BLaER1 treated with 17β-estradiol and CSF1 and Interleukin-3, amounts not matched to agents 10 nM and 100 nM (cell line): ENCODE results near the gene SPATA25.

Source experiments
- H3K27ac ChIP-seq, 11 experiments: shearing (Covaris generic); formaldehyde crosslinking; 2 replicates each; pipeline ENCODE4 v1.8.1; 2022
- H3K27me3 ChIP-seq, 11 experiments: shearing (Covaris generic); formaldehyde crosslinking; 2 replicates each; pipeline ENCODE4 v1.8.1; 2022
- H3K36me3 ChIP-seq, 11 experiments: shearing (Covaris generic); formaldehyde crosslinking; 2 replicates each; pipeline ENCODE4 v1.8.1; 2022
- H3K4me1 ChIP-seq, 10 experiments: shearing (Covaris generic); formaldehyde crosslinking; 2 replicates each; pipeline ENCODE4 v1.8.1; 2022
- H3K4me2 ChIP-seq, 11 experiments: shearing (Covaris generic); formaldehyde crosslinking; 2 replicates each; pipeline ENCODE4 v1.8.1; 2022
- H3K4me3 ChIP-seq, 10 experiments: shearing (Covaris generic); formaldehyde crosslinking; 2 replicates each; pipeline ENCODE4 v1.8.1; 2022
- H3K9ac ChIP-seq, 11 experiments: shearing (Covaris generic); formaldehyde crosslinking; 2 replicates each; pipeline ENCODE4 v1.8.1; 2022
- H3K9me3 ChIP-seq, 11 experiments: shearing (Covaris generic); formaldehyde crosslinking; replicated peaks in 1 of 11; 2 replicates each; pipeline ENCODE4 v1.8.1; 2022
- H4K20me1 ChIP-seq, 11 experiments: shearing (Covaris generic); formaldehyde crosslinking; 2 replicates each; pipeline ENCODE4 v1.8.1; 2022
- Cebpa-rat ChIP-seq, 11 experiments: shearing (Covaris generic); IDR thresholded peaks; 2 replicates each; pipeline ENCODE4 v1.8.1; 2022

SPATA25 gene

GRCh38 chr20:45909817-45910669 is 22.6 kb upstream of the SPATA25 start:
- Histone ChIP-seq H3K4me2 (peak overlapping the region; percentile 57 to 99 (median 81)), H3K4me1 (peaks cover 36 to 62% (median 47%) of the 10 kb centered on the region in 10 experiments), H3K9me3 (no peaks in the 10 kb centered on the region), H3K4me3 (peak overlapping the region in 7 of 10 experiments; percentile 1 to 54 (median 36); a peak in 12 of 20 replicates), H3K27me3 (peaks cover 0 to 31% (median 19%) of the 10 kb centered on the region in 11 experiments; a peak in 20 of 22 replicates), H3K27ac (peak overlapping the region in 10 of 11 experiments; percentile 38 to 74 (median 69); a peak in 19 of 22 replicates), H3K36me3 (peaks cover 0 to 41% (median 0%) of the 10 kb centered on the region in 11 experiments; a peak in 4 of 22 replicates), H4K20me1 (peaks cover 0 to 23% (median 0%) of the 10 kb centered on the region in 11 experiments; a peak in 2 of 22 replicates), H3K9ac (peak overlapping the region in 8 of 11 experiments; percentile 20 to 49 (median 34); a peak in 10 of 22 replicates)
- no peak for TF ChIP-seq Cebpa-rat (IDR thresholded peaks at IDR 0.05)

GRCh38 chr20:45909336-45909808 is 21.9 kb upstream of the SPATA25 start:
- H3K27me3 ChIP-seq: peaks cover 0 to 31% (median 19%) of the 10 kb centered on the region in 11 experiments; a peak in 20 of 22 replicates
- TF ChIP-seq Cebpa-rat (IDR thresholded peaks at IDR 0.05): no peak
- peak overlapping the region in 9 of 11 experiments; percentile 55 to 74 (median 70); a peak in 16 of 22 replicates for H3K27ac ChIP-seq
- H3K9ac ChIP-seq: peak overlapping the region in 4 of 11 experiments; percentile 16 to 49 (median 36); a peak in 3 of 22 replicates
- H3K4me2 ChIP-seq: peak overlapping the region; percentile 57 to 99 (median 81)
- no peaks in the 10 kb centered on the region for H3K9me3 ChIP-seq
- peaks cover 0 to 30% (median 0%) of the 10 kb centered on the region in 11 experiments; a peak in 3 of 22 replicates for H4K20me1 ChIP-seq
- peaks cover 43 to 62% (median 51%) of the 10 kb centered on the region in 10 experiments for H3K4me1 ChIP-seq
- H3K4me3 ChIP-seq: peak overlapping the region in 1 of 10 experiments; percentile 1; a peak in 1 of 20 replicates
- peaks cover 0 to 48% (median 0%) of the 10 kb centered on the region in 11 experiments; a peak in 4 of 22 replicates for H3K36me3 ChIP-seq

GRCh38 chr20:45908084-45908483 is 20.7 kb upstream of the SPATA25 start:
- peaks cover 0 to 41% (median 0%) of the 10 kb centered on the region in 11 experiments; a peak in 3 of 22 replicates for H4K20me1 ChIP-seq
- H3K4me2 ChIP-seq: peak overlapping the region in 1 of 11 experiments; percentile 16; a peak in 1 of 22 replicates
- peaks cover 0 to 20% (median 19%) of the 10 kb centered on the region in 11 experiments; a peak in 20 of 22 replicates for H3K27me3 ChIP-seq
- H3K9ac ChIP-seq: peak overlapping the region in 1 of 11 experiments; percentile 8; a peak in 1 of 22 replicates
- no peak overlapping the region for H3K4me3 ChIP-seq
- H3K27ac ChIP-seq: no peak overlapping the region; a peak in 1 of 22 replicates
- no peaks in the 10 kb centered on the region for H3K9me3 ChIP-seq
- peaks cover 0 to 61% (median 0%) of the 10 kb centered on the region in 11 experiments; a peak in 4 of 22 replicates for H3K36me3 ChIP-seq
- H3K4me1 ChIP-seq: peaks cover 46 to 60% (median 53%) of the 10 kb centered on the region in 10 experiments
- TF ChIP-seq Cebpa-rat (IDR thresholded peaks at IDR 0.05): no peak

GRCh38 chr20:45907219-45907948 is 20.0 kb upstream of the SPATA25 start:
- H3K9ac ChIP-seq: peak overlapping the region in 1 of 11 experiments; percentile 8; a peak in 1 of 22 replicates
- no peak overlapping the region for H3K27ac ChIP-seq
- no peak overlapping the region for H3K4me3 ChIP-seq
- H4K20me1 ChIP-seq: peaks cover 0 to 48% (median 0%) of the 10 kb centered on the region in 11 experiments; a peak in 3 of 22 replicates
- peaks cover 0 to 14% (median 14%) of the 10 kb centered on the region in 11 experiments; a peak in 20 of 22 replicates for H3K27me3 ChIP-seq
- H3K9me3 ChIP-seq: no peaks in the 10 kb centered on the region
- peaks cover 0 to 68% (median 0%) of the 10 kb centered on the region in 11 experiments; a peak in 4 of 22 replicates for H3K36me3 ChIP-seq
- peaks cover 45 to 61% (median 54%) of the 10 kb centered on the region in 10 experiments for H3K4me1 ChIP-seq
- no peak overlapping the region for H3K4me2 ChIP-seq
- no peak for TF ChIP-seq Cebpa-rat (IDR thresholded peaks at IDR 0.05)

GRCh38 chr20:45905505-45906079 is 18.2 kb upstream of the SPATA25 start:
- H3K4me1 ChIP-seq: peaks cover 37 to 65% (median 53%) of the 10 kb centered on the region in 10 experiments

GRCh38 chr20:45904583-45905504 is 17.4 kb upstream of the SPATA25 start:
- H3K4me2 ChIP-seq: peak overlapping the region; percentile 10 to 73 (median 39); a peak in 19 of 22 replicates

More at GRCh38 chr20:45905505-45906079, 18.2 kb upstream of the SPATA25 start:
- H3K36me3 ChIP-seq: peaks cover 0 to 86% (median 7%) of the 10 kb centered on the region in 11 experiments; a peak in 9 of 22 replicates
- H3K4me3 ChIP-seq: no peak overlapping the region
- H3K27me3 ChIP-seq: no peaks in the 10 kb centered on the region
- H3K9me3 ChIP-seq: no peaks in the 10 kb centered on the region
- H3K27ac ChIP-seq: 0 out of 22 replicates have a peak overlapping the region, but pooled peaks of 1 of the 11 experiments have one; percentile 3
- peaks cover 0 to 64% (median 0%) of the 10 kb centered on the region in 11 experiments; a peak in 4 of 22 replicates for H4K20me1 ChIP-seq
- no peak for TF ChIP-seq Cebpa-rat (IDR thresholded peaks at IDR 0.05)
- H3K9ac ChIP-seq: peak overlapping the region in 1 of 11 experiments; percentile 9; a peak in 1 of 22 replicates
- H3K4me2 ChIP-seq: no peak overlapping the region

More at GRCh38 chr20:45904583-45905504, 17.4 kb upstream of the SPATA25 start:
- Histone ChIP-seq H3K36me3 (peaks cover 0 to 91% (median 11%) of the 10 kb centered on the region in 11 experiments; a peak in 13 of 22 replicates), H3K27me3 (no peaks in the 10 kb centered on the region), H4K20me1 (peaks cover 0 to 69% (median 0%) of the 10 kb centered on the region in 11 experiments; a peak in 5 of 22 replicates), H3K4me1 (peaks cover 29 to 57% (median 46%) of the 10 kb centered on the region in 10 experiments), H3K27ac (peak overlapping the region in 6 of 11 experiments; percentile 3 to 55 (median 20); a peak in 7 of 22 replicates), H3K9me3 (no peaks in the 10 kb centered on the region), H3K4me3 (no peak overlapping the region), H3K9ac (peak overlapping the region in 5 of 11 experiments; percentile 15 to 35 (median 19); a peak in 5 of 22 replicates)
- TF ChIP-seq Cebpa-rat (IDR thresholded peaks at IDR 0.05): no peak
